Suprapubic skin (tissue), 3 donors: ENCODE data around the gene NMD3.

Experiments
- CTCF ChIP-seq, 2 donors: fragments of 200-600 bp in 1 of 2; fragments of 450-650 bp in 1 of 2; sonication (generic) in 1 of 2; IDR thresholded peaks; one replicate each; pipeline ENCODE4 v1.5.1; 2016 to 2019; ENCODE audit warnings: antibody characterized with exemption in 2 of 2, mild to moderate bottlenecking in 1 of 2, moderate library complexity in 1 of 2
- EP300 ChIP-seq: sonication (generic); formaldehyde crosslinking; IDR thresholded peaks from one replicate; pipeline ENCODE4 v1.6.1; 2017; ENCODE audit warnings: antibody characterized with exemption

- TF ChIP-seq CTCF (IDR thresholded peaks at IDR 0.05) (no peak), EP300 (no peak)
These were observed 7.5 kb upstream of the NMD3 start for GRCh38 chr3:161213644-161214043.
